IMR-90 (cell line): Measurements from ENCODE around the gene GCC2. TPM values are rescaled to one million over a fixed set of nuclear protein-coding genes. Genes with fewer than 3 reads are reported as not detected.

Experiments
- ATAC-seq: fragments of 200-7000 bp; cut with Tn5 transposase; 2 replicates; pipeline ENCODE4 v1.9.1; 2020; ENCODE audit warnings: low read depth, mild to moderate bottlenecking, moderate library complexity
- BruUV-seq: library from RNA; stranded (reverse); fragments of 400-500 nt; replicated peaks from 2 replicates; lab custom pipeline; 2021; lab: Mats Ljungman, UMichigan
- CTCF ChIA-PET: fragments of 300-600 bp; formaldehyde crosslinking; extraction: SDS; loops from one replicate; lab custom pipeline; 2021; ENCODE audit warnings: antibody characterized with exemption; lab: Yijun Ruan, JAX
- POLR2A ChIA-PET: fragments of 300-600 bp; sonication (Branson Sonifier 250); formaldehyde crosslinking; loops from one replicate; lab custom pipeline; 2022; ENCODE audit warnings: antibody characterized with exemption; ENCODE audit not compliant: unreplicated experiment; lab: Charles Lee
- DNase-seq: peaks from one replicate; pipeline ENCODE4 v3.0.0; 2013
- H2AFZ ChIP-seq: replicated peaks from 2 replicates; pipeline ENCODE3; 2013; ENCODE audit warnings: low read length, mild to moderate bottlenecking; ENCODE audit not compliant: poor library complexity
- H2AK5ac ChIP-seq: 2 replicates; pipeline ENCODE4 v1.6.1; 2013; ENCODE audit warnings: low read depth, low read length, inconsistent platforms
- H2AK9ac ChIP-seq: replicated peaks from 2 replicates; pipeline ENCODE3; 2013; ENCODE audit warnings: mild to moderate bottlenecking, low read depth, low read length, moderate library complexity; ENCODE audit not compliant: poor library complexity
- H2BK120ac ChIP-seq: 2 replicates; pipeline ENCODE4 v1.6.1; 2013; ENCODE audit warnings: low read depth, low read length, inconsistent platforms
- H2BK15ac ChIP-seq: 3 replicates; pipeline ENCODE4 v1.6.1; 2013; ENCODE audit warnings: low read depth, low read length, inconsistent platforms
- H2BK20ac ChIP-seq: 2 replicates; pipeline ENCODE4 v1.6.1; 2013; ENCODE audit warnings: low read depth, mild to moderate bottlenecking, inconsistent platforms, low read length, moderate library complexity
- H2BK5ac ChIP-seq: 2 replicates; pipeline ENCODE4 v1.6.1; 2013; ENCODE audit warnings: mild to moderate bottlenecking, low read depth, low read length, inconsistent platforms; ENCODE audit not compliant: poor library complexity, severe bottlenecking
- H3K14ac ChIP-seq: replicated peaks from 2 replicates; pipeline ENCODE4 v1.6.1; 2013; ENCODE audit warnings: low read depth, low read length, inconsistent platforms
- H3K18ac ChIP-seq: 2 replicates; pipeline ENCODE4 v1.6.1; 2013; ENCODE audit warnings: low read depth, low read length, control low read depth
- H3K23ac ChIP-seq: 2 replicates; pipeline ENCODE4 v1.6.1; 2013; ENCODE audit warnings: low read depth, low read length, inconsistent platforms
- H3K27ac ChIP-seq: 2 replicates; pipeline ENCODE4 v1.5.1; 2013; ENCODE audit warnings: mild to moderate bottlenecking, control low read depth, low read length; ENCODE audit not compliant: insufficient read depth
- H3K27me3 ChIP-seq: 2 replicates; pipeline ENCODE4 v1.6.1; 2013; ENCODE audit warnings: low read length; ENCODE audit not compliant: control insufficient read depth, insufficient read depth
- H3K36me3 ChIP-seq: 2 replicates; pipeline ENCODE4 v1.6.1; 2013; ENCODE audit warnings: low read length, mixed read lengths; ENCODE audit not compliant: control insufficient read depth, insufficient read depth
- H3K4ac ChIP-seq: 2 replicates; pipeline ENCODE4 v1.6.1; 2013; ENCODE audit warnings: low read depth, low read length, inconsistent platforms
- H3K4me1 ChIP-seq: 2 replicates; pipeline ENCODE4 v1.6.1; 2013; ENCODE audit warnings: low read length, mixed read lengths; ENCODE audit not compliant: control insufficient read depth, insufficient read depth
- H3K4me2 ChIP-seq: 2 replicates; pipeline ENCODE4 v1.6.1; 2013; ENCODE audit warnings: low read depth, mild to moderate bottlenecking, control low read depth, low read length, moderate library complexity
- H3K4me3 ChIP-seq: 2 replicates; pipeline ENCODE4 v1.5.1; 2013; ENCODE audit warnings: low read depth, mild to moderate bottlenecking, control low read depth, low read length, moderate library complexity; ENCODE audit not compliant: insufficient read depth
- H3K56ac ChIP-seq: 2 replicates; pipeline ENCODE4 v1.6.1; 2013; ENCODE audit warnings: low read length, inconsistent platforms; ENCODE audit not compliant: insufficient read depth; ENCODE audit errors: extremely low read depth
- H3K79me1 ChIP-seq, 2 experiments: 2 replicates each; pipeline ENCODE4 v1.6.1; 2013; ENCODE audit warnings: low read length in 2 of 2, inconsistent platforms in 1 of 2, low read depth in 1 of 2
- H3K9ac ChIP-seq: 2 replicates; pipeline ENCODE4 v1.6.1; 2013; ENCODE audit warnings: low read depth, low read length, control low read depth
- H3K9me1 ChIP-seq: 2 replicates; pipeline ENCODE4 v1.6.1; 2013; ENCODE audit warnings: low read length, inconsistent platforms; ENCODE audit not compliant: insufficient read depth
- H3K9me3 ChIP-seq: 2 replicates; pipeline ENCODE4 v1.6.1; 2013; ENCODE audit warnings: low read length; ENCODE audit not compliant: control insufficient read depth, insufficient read depth
- H4K20me1 ChIP-seq: 2 replicates; pipeline ENCODE4 v1.6.1; 2013; ENCODE audit warnings: low read length, inconsistent platforms; ENCODE audit not compliant: insufficient read depth
- H4K5ac ChIP-seq: 2 replicates; pipeline ENCODE4 v1.6.1; 2013; ENCODE audit warnings: mild to moderate bottlenecking, low read depth, low read length, control low read depth
- H4K8ac ChIP-seq, 2 experiments: 2 replicates each; pipeline ENCODE4 v1.6.1; 2013; ENCODE audit warnings: low read depth in 2 of 2, low read length in 2 of 2, control low read depth in 1 of 2, inconsistent platforms in 1 of 2
- H4K91ac ChIP-seq: 2 replicates; pipeline ENCODE4 v1.6.1; 2013; ENCODE audit warnings: low read depth, low read length, inconsistent platforms; ENCODE audit not compliant: insufficient read depth
- CHD1 ChIP-seq: IDR thresholded peaks from 2 replicates; pipeline ENCODE4 v1.6.1; 2012; ENCODE audit warnings: low read depth, low read length, improper control_type of control experiment
- FOS ChIP-seq: fragments of 150-350 bp; IDR thresholded peaks from 2 replicates; pipeline ENCODE4 v1.6.1; 2016; ENCODE audit warnings: low read depth, low read length
- MAZ ChIP-seq: IDR thresholded peaks from 2 replicates; pipeline ENCODE4 v1.6.1; 2012; ENCODE audit warnings: low read depth, mild to moderate bottlenecking, low read length, improper control_type of control experiment, moderate library complexity, borderline replicate concordance
- NFE2L2 ChIP-seq: fragments of 150-350 bp; IDR thresholded peaks from 2 replicates; pipeline ENCODE4 v1.6.1; 2016; ENCODE audit warnings: low read depth, mild to moderate bottlenecking, low read length
- WGBS, 2 experiments: methylation state at CpG; one replicate each; pipeline versions ENCODE4 v1.1.5 to v1.1.7; 2013; ENCODE audit warnings: missing lambda C conversion rate in 2 of 2; ENCODE audit not compliant: insufficient read length in 1 of 2; ENCODE audit errors: extremely low coverage in 2 of 2; 5-methylcytosine and 5-hydroxymethylcytosine counted together
- dilution Hi-C: fragments of 300-500 bp; cut with HindIII; formaldehyde crosslinking; loops from one replicate; pipeline ENCODE4 v1.14.3; 2018; ENCODE audit warnings: low sequenced_read_pairs; ENCODE audit not compliant: unreplicated experiment
- in situ Hi-C: fragments of 300-500 bp; cut with MboI; formaldehyde crosslinking; loops from 3 replicates; pipeline ENCODE4 v1.14.3; 2019; ENCODE audit warnings: low sequenced_read_pairs, inconsistent platforms, mixed read lengths
- intact Hi-C: fragments of 100-400 bp; cut with micrococcal nuclease; formaldehyde crosslinking; loops from 2 replicates; pipeline ENCODE4 v1.10.0; 2022
- polyA plus RNA-seq, 3 experiments: library from polyadenylated mRNA; depleted of rRNA; stranded (reverse); fragments of >200 nt; gene quantifications; 2 replicates each; pipeline ENCODE4 v1.2.3, GENCODE V29; 2012; ENCODE audit warnings: low replicate concordance in 1 of 3
- total RNA-seq: library from RNA; depleted of rRNA; stranded (reverse); fragments of >200 nt; gene quantifications from 2 replicates; pipeline ENCODE4 v1.2.3, GENCODE V29; 2012

The GCC2 gene
- total and polyA plus RNA-seq, 2 of the 4 experiments (the other 2 are of a cell fraction) = 6.4 to 8.6 TPM

GRCh38 chr2:108531674-108532055 lies 82.7 kb downstream of the GCC2 start:
- no peak for ATAC-seq
- H3K79me1 ChIP-seq = peaks cover 7 to 23% of the 10 kb centered on the region in 2 experiments; a peak in 3 of 4 replicates
- ChIA-PET CTCF (interaction anchor here (0.5 to 0.6 kb wide), 2 partner anchors 40 to 104 kb away, joined by 3 read pairs; no protein-coding TSS in a partner anchor), POLR2A (no interaction called here)
- H3K18ac ChIP-seq = no peak overlapping the region
- intact Hi-C loops (no loop called here), in situ Hi-C loops (no loop called here), dilution Hi-C loops (no loop called here)
- 0 out of 2 replicates have a peak, but pooled peaks cover 4% of the 10 kb centered on the region for H3K9me1 ChIP-seq
- H3K23ac ChIP-seq = no peak overlapping the region
- no peak overlapping the region for H2BK5ac ChIP-seq
- no peak for DNase-seq
- H2BK20ac ChIP-seq = no peak overlapping the region
- H3K4ac ChIP-seq = no peak overlapping the region
- no peak overlapping the region for H4K91ac ChIP-seq
- no peak overlapping the region for H3K14ac ChIP-seq
- H3K36me3 ChIP-seq = no peaks in the 10 kb centered on the region
- H3K9me3 ChIP-seq = no peaks in the 10 kb centered on the region
- H3K4me1 ChIP-seq = peaks cover 5% of the 10 kb centered on the region; the same call in 1 of the 2 replicates
- no peak overlapping the region for H3K27ac ChIP-seq
- BruUV-seq = no TSS peak
- H2AK5ac ChIP-seq = no peak overlapping the region
- no peak overlapping the region for H4K8ac ChIP-seq
- TF ChIP-seq CHD1 = no peak
- no peak for TF ChIP-seq NFE2L2
- no peak for TF ChIP-seq MAZ
- no peak for TF ChIP-seq FOS
- no peak overlapping the region for H2AK9ac ChIP-seq
- no peak overlapping the region for H4K5ac ChIP-seq
- H2BK120ac ChIP-seq = no peak overlapping the region
- H4K20me1 ChIP-seq = peaks cover 18% of the 10 kb centered on the region
- H2BK15ac ChIP-seq = no peak overlapping the region
- H3K9ac ChIP-seq = no peak overlapping the region
- no peak overlapping the region for H3K4me2 ChIP-seq
- H3K56ac ChIP-seq = no peak overlapping the region
- no CpG with 5 or more reads among the region's 5 CpGs for WGBS, 2 experiments
- H2AFZ ChIP-seq = no peak overlapping the region
- H3K27me3 ChIP-seq = no peaks in the 10 kb centered on the region
- no peak overlapping the region for H3K4me3 ChIP-seq
